T-helper 2 cell treated with Interferon-gamma antibody and Interleukin-4, amounts not matched to agents 5 μg/mL and 100 μg/mL, for 36 hours (primary cell): ENCODE results near the gene NRG3.

Source experiments
- DNase-seq: peaks from one replicate; pipeline ENCODE4 v3.0.0; 2021; ENCODE audit warnings: low spot score
- H3K27ac Mint-ChIP-seq: one replicate; pipeline ENCODE4 v1.8.0; 2021; ENCODE audit warnings: mild to moderate bottlenecking, mixed read lengths
- H3K27me3 Mint-ChIP-seq: one replicate; pipeline ENCODE4 v1.8.0; 2021; ENCODE audit warnings: low read depth, mixed read lengths
- H3K36me3 Mint-ChIP-seq: one replicate; pipeline ENCODE4 v1.8.0; 2021; ENCODE audit warnings: low read depth, mixed read lengths
- H3K4me1 Mint-ChIP-seq: one replicate; pipeline ENCODE4 v1.8.0; 2021; ENCODE audit warnings: low read depth, mixed read lengths
- H3K4me3 Mint-ChIP-seq: one replicate; pipeline ENCODE4 v1.8.0; 2022; ENCODE audit warnings: mild to moderate bottlenecking, moderate library complexity, mixed read lengths
- H3K9me3 Mint-ChIP-seq: one replicate; pipeline ENCODE4 v1.8.0; 2021; ENCODE audit warnings: mixed read lengths

Gene NRG3

GRCh38 chr10:82358486-82359099, 483.6 kb downstream of the NRG3 start:
- Mint-ChIP-seq H3K27me3 (no peaks in the 10 kb centered on the region), H3K27ac (no peak overlapping the region), H3K4me3 (no peak overlapping the region), H3K9me3 (peaks cover 3% of the 10 kb centered on the region), H3K4me1 (no peaks in the 10 kb centered on the region), H3K36me3 (no peaks in the 10 kb centered on the region)
- DNase-seq: no peak

GRCh38 chr10:82361256-82361655, 486.3 kb downstream of the NRG3 start:
- no peak for DNase-seq
- Mint-ChIP-seq H3K27me3 (no peaks in the 10 kb centered on the region), H3K27ac (no peak overlapping the region)

GRCh38 chr10:82377608-82378007, 502.6 kb downstream of the NRG3 start:
- Mint-ChIP-seq H3K4me3 (no peak overlapping the region), H3K27ac (no peak overlapping the region), H3K27me3 (no peaks in the 10 kb centered on the region), H3K36me3 (no peaks in the 10 kb centered on the region), H3K9me3 (peaks cover 40% of the 10 kb centered on the region), H3K4me1 (no peaks in the 10 kb centered on the region)
- no peak for DNase-seq

More at GRCh38 chr10:82361256-82361655, 486.3 kb downstream of the NRG3 start:
- Mint-ChIP-seq H3K9me3 (peaks cover 4% of the 10 kb centered on the region), H3K36me3 (no peaks in the 10 kb centered on the region), H3K4me1 (no peaks in the 10 kb centered on the region), H3K4me3 (no peak overlapping the region)

- Mint-ChIP-seq H3K27me3 (no peaks in the 10 kb centered on the region), H3K27ac (no peak overlapping the region), H3K36me3 (no peaks in the 10 kb centered on the region), H3K4me3 (no peak overlapping the region), H3K9me3 (peaks cover 37% of the 10 kb centered on the region), H3K4me1 (no peaks in the 10 kb centered on the region)
- no peak for DNase-seq
Observed at GRCh38 chr10:82378146-82378545, 503.2 kb downstream of the NRG3 start.

GRCh38 chr10:82383350-82383749, 508.4 kb downstream of the NRG3 start:
- DNase-seq: no peak
- Mint-ChIP-seq H3K36me3 (no peaks in the 10 kb centered on the region), H3K27ac (no peak overlapping the region), H3K4me1 (no peaks in the 10 kb centered on the region), H3K9me3 (peaks cover 15% of the 10 kb centered on the region), H3K27me3 (no peaks in the 10 kb centered on the region), H3K4me3 (no peak overlapping the region)

- Mint-ChIP-seq H3K27ac (no peak overlapping the region), H3K36me3 (no peaks in the 10 kb centered on the region), H3K4me1 (no peaks in the 10 kb centered on the region), H3K27me3 (no peaks in the 10 kb centered on the region), H3K9me3 (peaks cover 7% of the 10 kb centered on the region), H3K4me3 (no peak overlapping the region)
- no peak for DNase-seq
Observed at GRCh38 chr10:82390866-82391658, 516.1 kb downstream of the NRG3 start.

GRCh38 chr10:82391971-82392370, 517.0 kb downstream of the NRG3 start:
- H3K36me3 Mint-ChIP-seq: no peaks in the 10 kb centered on the region
- DNase-seq: no peak
- H3K4me1 Mint-ChIP-seq: no peaks in the 10 kb centered on the region
- peaks cover 7% of the 10 kb centered on the region for H3K9me3 Mint-ChIP-seq
- H3K27ac Mint-ChIP-seq: no peak overlapping the region
- no peak overlapping the region for H3K4me3 Mint-ChIP-seq
- H3K27me3 Mint-ChIP-seq: no peaks in the 10 kb centered on the region

- Mint-ChIP-seq H3K27ac (no peak overlapping the region), H3K4me1 (no peaks in the 10 kb centered on the region), H3K27me3 (no peaks in the 10 kb centered on the region), H3K9me3 (peaks cover 7% of the 10 kb centered on the region), H3K4me3 (no peak overlapping the region), H3K36me3 (no peaks in the 10 kb centered on the region)
- DNase-seq: no peak
Observed at GRCh38 chr10:82392533-82392932, 517.5 kb downstream of the NRG3 start.

- DNase-seq: no peak
- Mint-ChIP-seq H3K27me3 (no peaks in the 10 kb centered on the region), H3K4me3 (no peak overlapping the region), H3K4me1 (no peaks in the 10 kb centered on the region), H3K36me3 (no peaks in the 10 kb centered on the region), H3K9me3 (peaks cover 7% of the 10 kb centered on the region), H3K27ac (no peak overlapping the region)
Observed at GRCh38 chr10:82394122-82394521, 519.1 kb downstream of the NRG3 start.

GRCh38 chr10:82394987-82395386, 520.0 kb downstream of the NRG3 start:
- Mint-ChIP-seq H3K27ac (no peak overlapping the region), H3K36me3 (no peaks in the 10 kb centered on the region), H3K9me3 (peaks cover 7% of the 10 kb centered on the region), H3K4me3 (no peak overlapping the region), H3K4me1 (no peaks in the 10 kb centered on the region), H3K27me3 (no peaks in the 10 kb centered on the region)
- no peak for DNase-seq

GRCh38 chr10:82396886-82397285, 521.9 kb downstream of the NRG3 start:
- Mint-ChIP-seq H3K27ac (no peak overlapping the region), H3K4me1 (no peaks in the 10 kb centered on the region), H3K36me3 (no peaks in the 10 kb centered on the region), H3K27me3 (no peaks in the 10 kb centered on the region), H3K4me3 (no peak overlapping the region), H3K9me3 (peaks cover 7% of the 10 kb centered on the region)
- no peak for DNase-seq

- Mint-ChIP-seq H3K27ac (no peak overlapping the region), H3K9me3 (peaks cover 7% of the 10 kb centered on the region), H3K36me3 (no peaks in the 10 kb centered on the region), H3K27me3 (no peaks in the 10 kb centered on the region), H3K4me1 (no peaks in the 10 kb centered on the region), H3K4me3 (no peak overlapping the region)
- no peak for DNase-seq
Observed at GRCh38 chr10:82397854-82398253, 522.9 kb downstream of the NRG3 start.

- Mint-ChIP-seq H3K4me1 (no peaks in the 10 kb centered on the region), H3K4me3 (no peak overlapping the region), H3K27ac (no peak overlapping the region), H3K27me3 (no peaks in the 10 kb centered on the region), H3K36me3 (no peaks in the 10 kb centered on the region), H3K9me3 (peaks cover 5% of the 10 kb centered on the region)
- no peak for DNase-seq
Observed at GRCh38 chr10:82399850-82400249, 524.9 kb downstream of the NRG3 start.

GRCh38 chr10:82400841-82401240, 525.8 kb downstream of the NRG3 start:
- Mint-ChIP-seq H3K36me3 (no peaks in the 10 kb centered on the region), H3K27me3 (no peaks in the 10 kb centered on the region), H3K27ac (no peak overlapping the region), H3K4me3 (no peak overlapping the region), H3K9me3 (peaks cover 5% of the 10 kb centered on the region), H3K4me1 (no peaks in the 10 kb centered on the region)
- DNase-seq: no peak
